Glutamatergic neuron (in vitro differentiated cells): ENCODE results near the gene EFCAB3. TPM values are rescaled to one million over a fixed set of nuclear protein-coding genes. Genes with fewer than 3 reads are reported as not detected.
"Not testable (repeated sequence)": the region's sequence is repeated elsewhere in the genome, so short reads cannot be mapped to it uniquely, and the experiment has no call there.

ENCODE experiments used
- DNase-seq: peaks from one replicate; pipeline ENCODE4 v3.0.0; 2022
- H3K27ac Mint-ChIP-seq: one replicate; pipeline ENCODE4 v1.8.0; 2020; ENCODE audit warnings: mild to moderate bottlenecking, mixed read lengths, inconsistent platforms; ENCODE audit not compliant: unreplicated experiment
- H3K27me3 Mint-ChIP-seq: one replicate; pipeline ENCODE4 v1.8.0; 2020; ENCODE audit warnings: mild to moderate bottlenecking, moderate library complexity, mixed read lengths, inconsistent platforms; ENCODE audit not compliant: unreplicated experiment
- H3K36me3 Mint-ChIP-seq: one replicate; pipeline ENCODE4 v1.8.0; 2020; ENCODE audit warnings: mild to moderate bottlenecking, mixed read lengths, inconsistent platforms; ENCODE audit not compliant: unreplicated experiment
- H3K4me1 Mint-ChIP-seq: one replicate; pipeline ENCODE4 v1.8.0; 2020; ENCODE audit warnings: mild to moderate bottlenecking, low read depth, mixed read lengths, inconsistent platforms; ENCODE audit not compliant: unreplicated experiment
- H3K4me3 Mint-ChIP-seq: one replicate; pipeline ENCODE4 v1.8.0; 2020; ENCODE audit warnings: mild to moderate bottlenecking, mixed read lengths, inconsistent platforms; ENCODE audit not compliant: unreplicated experiment
- H3K9me3 Mint-ChIP-seq: one replicate; pipeline ENCODE4 v1.8.0; 2020; ENCODE audit warnings: mild to moderate bottlenecking, moderate library complexity, mixed read lengths, inconsistent platforms; ENCODE audit not compliant: unreplicated experiment
- CTCF ChIP-seq: fragments of 200-600 bp; sonication (generic); IDR thresholded peaks from one replicate; pipeline ENCODE4 v1.5.0; 2021; ENCODE audit not compliant: partially characterized antibody, unreplicated experiment
- total RNA-seq: library from RNA; stranded (reverse); fragmentation: NEBNext Ultra II Directional; extraction: Animal tissue kit (Norgen Biotek cat#: 25700); gene quantifications from one replicate; pipeline ENCODE4 v1.2.1, GENCODE V29; 2021; ENCODE audit not compliant: unreplicated experiment

The EFCAB3 gene
- total RNA-seq, 1 donor from 2014 or later = not detected

- Mint-ChIP-seq H3K27ac (peak within 1 kb of the TSS; percentile 87), H3K4me3 (peak within 1 kb of the TSS; percentile 99)
- H3K9me3 Mint-ChIP-seq, H3K4me1 Mint-ChIP-seq, H3K36me3 Mint-ChIP-seq, H3K27me3 Mint-ChIP-seq: not testable (repeated sequence)
- TF ChIP-seq CTCF = peak; percentile 8
- DNase-seq = peak; percentile 80
Measured at GRCh38 chr17:62423647-62424461, 43.5 kb downstream of the EFCAB3 start, which contains the start of gene METTL2A. METTL2A (plus strand) TSS chr17:62423897; CDS start chr17:62423903, 6 bp downstream.

- not testable (repeated sequence) for DNase-seq, H3K4me1 Mint-ChIP-seq, H3K4me3 Mint-ChIP-seq, H3K27me3 Mint-ChIP-seq, H3K27ac Mint-ChIP-seq, H3K36me3 Mint-ChIP-seq, H3K9me3 Mint-ChIP-seq
Measured at GRCh38 chr17:62426214-62426613, 45.9 kb downstream of the EFCAB3 start.

- not testable (repeated sequence) for H3K4me3 Mint-ChIP-seq, H3K9me3 Mint-ChIP-seq, H3K4me1 Mint-ChIP-seq, H3K27me3 Mint-ChIP-seq, H3K27ac Mint-ChIP-seq, DNase-seq, H3K36me3 Mint-ChIP-seq
Measured at GRCh38 chr17:62435251-62435650, 54.9 kb downstream of the EFCAB3 start.

- not testable (repeated sequence) for DNase-seq, H3K27ac Mint-ChIP-seq, H3K36me3 Mint-ChIP-seq
Measured at GRCh38 chr17:62441181-62441580, 60.8 kb downstream of the EFCAB3 start.

GRCh38 chr17:62444063-62444462 is 63.7 kb downstream of the EFCAB3 start:
- Mint-ChIP-seq H3K4me1 (no peaks in the 10 kb centered on the region), H3K36me3 (peaks cover 3% of the 10 kb centered on the region), H3K27me3 (peaks cover 4% of the 10 kb centered on the region), H3K27ac (no peak overlapping the region), H3K9me3 (peaks cover 2% of the 10 kb centered on the region), H3K4me3 (no peak overlapping the region)
- no peak for DNase-seq
- TF ChIP-seq CTCF = no peak

More at GRCh38 chr17:62441181-62441580, 60.8 kb downstream of the EFCAB3 start:
- H3K27me3 Mint-ChIP-seq, H3K4me1 Mint-ChIP-seq, H3K4me3 Mint-ChIP-seq, H3K9me3 Mint-ChIP-seq: not testable (repeated sequence)

- not testable (repeated sequence) for H3K27ac Mint-ChIP-seq, H3K36me3 Mint-ChIP-seq, H3K4me1 Mint-ChIP-seq, DNase-seq, H3K4me3 Mint-ChIP-seq, H3K27me3 Mint-ChIP-seq, H3K9me3 Mint-ChIP-seq
Measured at GRCh38 chr17:62445791-62446190, 65.4 kb downstream of the EFCAB3 start.

GRCh38 chr17:62452195-62452594 is 71.8 kb downstream of the EFCAB3 start:
- H3K27me3 Mint-ChIP-seq, H3K9me3 Mint-ChIP-seq, DNase-seq, H3K36me3 Mint-ChIP-seq, H3K4me3 Mint-ChIP-seq, H3K27ac Mint-ChIP-seq, H3K4me1 Mint-ChIP-seq: not testable (repeated sequence)

GRCh38 chr17:62453041-62453440 is 72.7 kb downstream of the EFCAB3 start:
- not testable (repeated sequence) for H3K27me3 Mint-ChIP-seq, H3K4me3 Mint-ChIP-seq, DNase-seq, H3K4me1 Mint-ChIP-seq, H3K9me3 Mint-ChIP-seq, H3K36me3 Mint-ChIP-seq, H3K27ac Mint-ChIP-seq

GRCh38 chr17:62453656-62454055 is 73.3 kb downstream of the EFCAB3 start:
- not testable (repeated sequence) for H3K27ac Mint-ChIP-seq, H3K4me3 Mint-ChIP-seq, H3K4me1 Mint-ChIP-seq, DNase-seq, H3K9me3 Mint-ChIP-seq, H3K27me3 Mint-ChIP-seq, H3K36me3 Mint-ChIP-seq

- H3K9me3 Mint-ChIP-seq, H3K4me1 Mint-ChIP-seq, DNase-seq, H3K27me3 Mint-ChIP-seq, H3K27ac Mint-ChIP-seq, H3K36me3 Mint-ChIP-seq, H3K4me3 Mint-ChIP-seq: not testable (repeated sequence)
Measured at GRCh38 chr17:62454111-62454510, 73.8 kb downstream of the EFCAB3 start.
